GM12873 (cell line): Measurements from ENCODE around the gene CERT1.

Experiments used
- CTCF ChIP-seq: IDR thresholded peaks from 2 replicates; pipeline ENCODE4 v1.5.1; 2012; ENCODE audit warnings: low read depth, mild to moderate bottlenecking, moderate library complexity, low read length, control low read depth; ENCODE audit not compliant: insufficient read depth; ENCODE audit errors: missing control alignments

The CERT1 gene

GRCh38 chr5:75460942-75461610, 50.4 kb downstream of the CERT1 start:
- no peak for TF ChIP-seq CTCF

GRCh38 chr5:75460532-75460931, 50.9 kb downstream of the CERT1 start:
- TF ChIP-seq CTCF = no peak

GRCh38 chr5:75457691-75458090, 53.7 kb downstream of the CERT1 start:
- no peak for TF ChIP-seq CTCF

GRCh38 chr5:75457161-75457560, 54.3 kb downstream of the CERT1 start:
- no peak for TF ChIP-seq CTCF

GRCh38 chr5:75450069-75450468, 61.4 kb downstream of the CERT1 start:
- TF ChIP-seq CTCF = no peak

DNA sequence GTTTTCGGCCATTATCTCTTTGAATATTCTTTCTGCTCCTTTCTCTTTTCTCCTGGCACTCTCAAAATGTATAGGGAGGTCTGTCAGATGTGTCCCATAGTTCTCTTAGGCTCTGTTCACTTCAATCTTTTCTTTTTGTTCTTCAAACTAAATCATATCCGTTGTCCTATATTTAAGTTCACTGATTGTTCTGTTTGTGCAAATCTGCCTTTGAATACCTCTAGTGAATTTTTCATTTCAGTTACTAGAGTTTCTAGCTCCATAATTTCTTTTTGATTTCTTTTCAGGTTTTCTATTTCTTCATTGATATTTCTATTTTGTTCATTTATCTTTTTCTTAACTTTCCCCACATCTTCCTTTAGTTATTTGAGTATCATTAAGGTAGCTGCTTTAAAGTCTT, 65.4 kb downstream of the CERT1 start:
- TF ChIP-seq CTCF = no peak

GRCh38 chr5:75441560-75441959, 69.9 kb downstream of the CERT1 start:
- no peak for TF ChIP-seq CTCF
